ENCODE data around the gene PFKFB4. TPM values are rescaled to one million over a fixed set of nuclear protein-coding genes. Genes with fewer than 3 reads are reported as not detected.
A peak's percentile ranks its signal among the peaks of the same experiment; 100 is the strongest.

The PFKFB4 gene
- total RNA-seq, 1 experiment from 2014 or later, result 20.3 TPM

DNA sequence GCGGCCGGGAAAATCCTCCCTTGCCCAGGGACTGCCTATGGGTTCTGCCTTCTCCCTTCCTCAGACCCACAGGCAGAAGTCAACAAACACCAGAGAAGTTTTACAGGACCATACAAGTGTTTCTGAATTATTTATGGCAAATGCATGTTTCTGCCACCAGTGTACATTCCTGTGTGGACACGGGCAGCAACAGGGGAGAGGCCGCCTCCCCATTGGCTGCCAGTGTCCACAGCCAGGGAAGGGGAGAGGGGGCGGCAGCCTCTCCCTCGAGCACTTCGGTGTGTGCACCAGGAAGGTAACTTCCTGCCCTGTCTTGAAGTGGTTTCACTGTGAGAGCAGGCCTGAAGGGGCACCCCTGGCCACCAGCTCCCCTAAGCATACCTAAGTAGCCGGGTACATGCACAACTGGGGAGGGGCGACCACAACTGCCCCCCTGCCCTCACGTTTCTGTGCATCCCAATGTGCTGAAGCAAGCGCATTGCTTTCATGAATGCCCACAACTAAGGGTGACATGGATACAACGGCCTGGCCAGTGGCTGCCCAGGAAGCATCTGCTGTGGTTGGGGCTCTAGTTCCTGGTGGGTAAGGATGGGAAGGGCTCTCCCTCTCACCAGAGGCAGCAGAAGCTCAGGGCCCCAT, 37.8 kb downstream of the PFKFB4 start:
- no peaks in the 10 kb centered on the region for H3K9me3 ChIP-seq (ENCODE audit: control insufficient read depth in 1 of 2, insufficient read depth in 1 of 2, low read depth in 1 of 2, low read length in 2 of 2)
- H3K9ac ChIP-seq (ENCODE audit: low read length), result no peak overlapping the region
- H3K9me2 ChIP-seq (ENCODE audit: insufficient read depth), result no peaks in the 10 kb centered on the region
- no peak for TF ChIP-seq POLR2AphosphoS5 (IDR thresholded peaks at IDR 0.05; ENCODE audit: low read depth, low read length)
- no peak for TF ChIP-seq SP1 (IDR thresholded peaks at IDR 0.05; ENCODE audit: low read depth)
- TF ChIP-seq, protein P1, sequence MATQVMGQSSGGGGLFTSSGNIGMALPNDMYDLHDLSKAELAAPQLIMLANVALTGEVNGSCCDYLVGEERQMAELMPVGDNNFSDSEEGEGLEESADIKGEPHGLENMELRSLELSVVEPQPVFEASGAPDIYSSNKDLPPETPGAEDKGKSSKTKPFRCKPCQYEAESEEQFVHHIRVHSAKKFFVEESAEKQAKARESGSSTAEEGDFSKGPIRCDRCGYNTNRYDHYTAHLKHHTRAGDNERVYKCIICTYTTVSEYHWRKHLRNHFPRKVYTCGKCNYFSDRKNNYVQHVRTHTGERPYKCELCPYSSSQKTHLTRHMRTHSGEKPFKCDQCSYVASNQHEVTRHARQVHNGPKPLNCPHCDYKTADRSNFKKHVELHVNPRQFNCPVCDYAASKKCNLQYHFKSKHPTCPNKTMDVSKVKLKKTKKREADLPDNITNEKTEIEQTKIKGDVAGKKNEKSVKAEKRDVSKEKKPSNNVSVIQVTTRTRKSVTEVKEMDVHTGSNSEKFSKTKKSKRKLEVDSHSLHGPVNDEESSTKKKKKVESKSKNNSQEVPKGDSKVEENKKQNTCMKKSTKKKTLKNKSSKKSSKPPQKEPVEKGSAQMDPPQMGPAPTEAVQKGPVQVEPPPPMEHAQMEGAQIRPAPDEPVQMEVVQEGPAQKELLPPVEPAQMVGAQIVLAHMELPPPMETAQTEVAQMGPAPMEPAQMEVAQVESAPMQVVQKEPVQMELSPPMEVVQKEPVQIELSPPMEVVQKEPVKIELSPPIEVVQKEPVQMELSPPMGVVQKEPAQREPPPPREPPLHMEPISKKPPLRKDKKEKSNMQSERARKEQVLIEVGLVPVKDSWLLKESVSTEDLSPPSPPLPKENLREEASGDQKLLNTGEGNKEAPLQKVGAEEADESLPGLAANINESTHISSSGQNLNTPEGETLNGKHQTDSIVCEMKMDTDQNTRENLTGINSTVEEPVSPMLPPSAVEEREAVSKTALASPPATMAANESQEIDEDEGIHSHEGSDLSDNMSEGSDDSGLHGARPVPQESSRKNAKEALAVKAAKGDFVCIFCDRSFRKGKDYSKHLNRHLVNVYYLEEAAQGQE (IDR thresholded peaks at IDR 0.05; ENCODE audit: low read depth), result no peak
- no peak for TF ChIP-seq EGR1 (IDR thresholded peaks at IDR 0.05; ENCODE audit: low read depth)
- H3K27ac ChIP-seq (ENCODE audit: low read depth, low read length), result no peak overlapping the region
- no peak overlapping the region for H3K4me3 ChIP-seq (replicated peaks in 1 of 2; ENCODE audit: low read depth in 1 of 2, low read length in 2 of 2)
- H2AFZ ChIP-seq (ENCODE audit: low read depth, low read length, poor library complexity, severe bottlenecking), result no peak overlapping the region
- H3K27me3 ChIP-seq (ENCODE audit: insufficient read depth, low read length), result no peaks in the 10 kb centered on the region
- no peaks in the 10 kb centered on the region for H3K79me2 ChIP-seq (ENCODE audit: insufficient read depth, low read length)
- DNase-seq (ENCODE audit: low read depth, low spot score), result no peak
- POLR2A ChIA-PET, result no interaction called here
- TSS peak; percentile 14 for BruUV-seq (replicated peaks)
- CTCF ChIA-PET, result no interaction called here
- ATAC-seq, result no peak
- intact Hi-C loops (cut with micrococcal nuclease), result no loop called here
- H3K4me2 ChIP-seq (ENCODE audit: low read length), result no peak overlapping the region
- peaks cover 0 to 2% of the 10 kb centered on the region in 2 experiments; a peak in 1 of 4 replicates for H3K4me1 ChIP-seq (ENCODE audit: control insufficient read depth in 1 of 2, insufficient read depth in 2 of 2, low read length in 2 of 2)
- H4K20me1 ChIP-seq (ENCODE audit: insufficient read depth), result no peaks in the 10 kb centered on the region
- RAD21 ChIA-PET (ENCODE audit: low non-redundant PET in 1 of 2, low total read pairs in 2 of 2, uncharacterized antibody in 2 of 2, unreplicated experiment in 2 of 2), result no interaction called here
- H3K36me3 ChIP-seq (ENCODE audit: control insufficient read depth in 1 of 2, insufficient read depth in 2 of 2, low read length in 2 of 2), result peaks cover 0 to 7% of the 10 kb centered on the region in 2 experiments; a peak in 1 of 4 replicates

DNA sequence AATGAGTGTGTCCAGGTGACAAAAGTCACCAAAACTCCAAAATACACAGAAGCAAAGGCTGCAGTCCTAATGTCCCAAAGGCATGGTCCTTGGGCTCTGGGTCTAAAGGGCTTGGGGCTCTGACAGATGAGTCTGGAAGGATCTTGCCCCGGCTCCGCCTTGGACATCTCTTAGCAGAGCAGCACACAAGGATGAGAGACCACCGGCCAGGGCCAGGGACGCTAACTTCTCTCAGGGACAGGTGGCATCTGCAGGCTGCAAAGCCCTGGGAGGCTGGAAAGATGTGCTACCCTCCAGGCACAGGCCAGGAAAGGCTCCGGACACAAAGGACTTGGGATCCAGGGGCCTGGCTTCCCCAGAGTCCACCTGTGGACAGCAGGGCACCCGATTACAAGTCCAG, 38.5 kb downstream of the PFKFB4 start:
- POLR2A ChIA-PET, result no interaction called here
- Histone ChIP-seq H3K79me2 (ENCODE audit: insufficient read depth, low read length) (no peaks in the 10 kb centered on the region), H3K4me2 (ENCODE audit: low read length) (no peak overlapping the region), H3K27me3 (ENCODE audit: insufficient read depth, low read length) (no peaks in the 10 kb centered on the region), H3K4me3 (replicated peaks in 1 of 2; ENCODE audit: low read depth in 1 of 2, low read length in 2 of 2) (no peak overlapping the region), H2AFZ (ENCODE audit: low read depth, low read length, poor library complexity, severe bottlenecking) (no peak overlapping the region), H3K27ac (ENCODE audit: low read depth, low read length) (no peak overlapping the region), H4K20me1 (ENCODE audit: insufficient read depth) (no peaks in the 10 kb centered on the region), H3K9me2 (ENCODE audit: insufficient read depth) (no peaks in the 10 kb centered on the region), H3K9me3 (ENCODE audit: control insufficient read depth in 1 of 2, insufficient read depth in 1 of 2, low read depth in 1 of 2, low read length in 2 of 2) (no peaks in the 10 kb centered on the region), H3K36me3 (ENCODE audit: control insufficient read depth in 1 of 2, insufficient read depth in 2 of 2, low read length in 2 of 2) (0 out of 4 replicates have a peak, but pooled peaks cover 0 to 4% of the 10 kb centered on the region in 2 experiments), H3K9ac (ENCODE audit: low read length) (no peak overlapping the region), H3K4me1 (ENCODE audit: control insufficient read depth in 1 of 2, insufficient read depth in 2 of 2, low read length in 2 of 2) (peaks cover 0 to 2% of the 10 kb centered on the region in 2 experiments; a peak in 1 of 4 replicates)
- intact Hi-C loops (cut with micrococcal nuclease), result no loop called here
- RAD21 ChIA-PET (ENCODE audit: low non-redundant PET in 1 of 2, low total read pairs in 2 of 2, uncharacterized antibody in 2 of 2, unreplicated experiment in 2 of 2), result no interaction called here
- DNase-seq (ENCODE audit: low read depth, low spot score) (no peak), ATAC-seq (no peak)
- CTCF ChIA-PET, result no interaction called here
- BruUV-seq (replicated peaks), result no TSS peak
- TF ChIP-seq SIN3A (IDR thresholded peaks at IDR 0.05; ENCODE audit: low read depth) (no peak), FOSL1 (IDR thresholded peaks at IDR 0.05; ENCODE audit: low read depth) (no peak), EZH2phosphoT487 (IDR thresholded peaks at IDR 0.05; ENCODE audit: borderline replicate concordance) (no peak), SP1 (IDR thresholded peaks at IDR 0.05; ENCODE audit: low read depth) (no peak), SRF (IDR thresholded peaks at IDR 0.05; ENCODE audit: low read depth) (no peak), CEBPB (IDR thresholded peaks at IDR 0.05; ENCODE audit: low read depth) (no peak)
- TF ChIP-seq, protein P1 (IDR thresholded peaks at IDR 0.05; ENCODE audit: low read depth), result no peak
- TF ChIP-seq, protein P2, sequence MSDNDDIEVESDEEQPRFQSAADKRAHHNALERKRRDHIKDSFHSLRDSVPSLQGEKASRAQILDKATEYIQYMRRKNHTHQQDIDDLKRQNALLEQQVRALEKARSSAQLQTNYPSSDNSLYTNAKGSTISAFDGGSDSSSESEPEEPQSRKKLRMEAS (IDR thresholded peaks at IDR 0.05), result no peak
